ENCODE measurements around the gene ANGPTL4.
"Not testable (repeated sequence)": the region's sequence is repeated elsewhere in the genome, so short reads cannot be mapped to it uniquely, and the experiment has no call there.

Gene ANGPTL4

DNA sequence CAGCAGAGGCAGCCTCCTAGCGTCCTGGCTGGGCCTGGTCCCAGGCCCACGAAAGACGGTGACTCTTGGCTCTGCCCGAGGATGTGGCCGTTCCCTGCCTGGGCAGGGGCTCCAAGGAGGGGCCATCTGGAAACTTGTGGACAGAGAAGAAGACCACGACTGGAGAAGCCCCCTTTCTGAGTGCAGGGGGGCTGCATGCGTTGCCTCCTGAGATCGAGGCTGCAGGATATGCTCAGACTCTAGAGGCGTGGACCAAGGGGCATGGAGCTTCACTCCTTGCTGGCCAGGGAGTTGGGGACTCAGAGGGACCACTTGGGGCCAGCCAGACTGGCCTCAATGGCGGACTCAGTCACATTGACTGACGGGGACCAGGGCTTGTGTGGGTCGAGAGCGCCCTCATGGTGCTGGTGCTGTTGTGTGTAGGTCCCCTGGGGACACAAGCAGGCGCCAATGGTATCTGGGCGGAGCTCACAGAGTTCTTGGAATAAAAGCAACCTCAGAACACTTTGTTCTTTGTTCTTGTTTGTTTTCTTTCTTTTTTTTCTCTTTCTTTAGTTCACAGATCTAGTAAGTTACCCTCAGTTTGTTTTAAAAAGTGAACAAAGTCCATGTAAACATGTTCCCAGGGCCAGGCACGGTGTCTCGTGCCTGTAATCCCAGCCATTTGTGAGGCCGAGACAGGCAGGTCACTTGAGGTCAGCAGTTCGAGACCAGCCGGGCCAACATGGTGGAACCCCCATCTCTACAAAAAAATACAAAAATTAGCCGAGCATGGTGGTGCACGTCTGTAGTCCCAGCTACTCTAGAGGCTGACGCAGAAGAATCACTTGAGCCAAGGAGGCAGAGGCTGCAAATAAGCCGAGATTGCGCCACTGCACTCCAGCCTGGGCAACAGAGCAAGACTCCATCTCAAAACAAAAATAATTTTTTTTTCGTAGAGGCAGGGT is 10.2 kb downstream of the ANGPTL4 start:
- ATAC-seq = no peak; the same call in 2 of the 3 replicates
- TF ChIP-seq GLIS3 (CRISPR knock-in tag; IDR thresholded peaks at IDR 0.05) = no peak

GRCh38 chr19:8375766-8376165 is 11.8 kb downstream of the ANGPTL4 start:
- ATAC-seq = not testable (repeated sequence)

DNA sequence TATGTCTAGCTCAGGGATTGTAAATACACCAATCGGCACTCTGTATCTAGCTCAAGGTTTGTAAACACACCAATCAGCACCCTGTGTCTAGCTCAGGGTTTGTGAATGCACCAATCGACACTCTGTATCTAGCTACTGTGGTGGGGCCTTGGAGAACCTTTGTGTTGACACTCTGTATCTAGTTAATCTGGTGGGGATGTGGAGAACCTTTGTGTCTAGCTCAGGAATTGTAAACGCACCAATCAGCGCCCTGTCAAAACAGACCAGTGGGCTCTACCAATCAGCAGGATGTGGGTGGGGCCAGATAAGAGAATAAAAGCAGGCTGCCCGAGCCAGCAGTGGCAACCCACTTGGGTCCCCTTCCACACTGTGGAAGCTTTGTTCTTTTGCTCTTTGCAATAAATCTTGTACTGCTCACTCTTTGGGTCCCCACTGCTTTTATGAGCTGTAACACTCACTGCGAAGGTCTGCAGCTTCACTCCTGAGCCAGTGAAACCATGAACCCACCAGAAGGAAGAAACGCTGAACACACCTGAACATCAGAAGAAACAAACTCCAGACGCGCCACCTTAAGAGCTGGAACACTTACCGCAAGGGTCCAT is 12.5 kb downstream of the ANGPTL4 start:
- not testable (repeated sequence) for ATAC-seq

DNA sequence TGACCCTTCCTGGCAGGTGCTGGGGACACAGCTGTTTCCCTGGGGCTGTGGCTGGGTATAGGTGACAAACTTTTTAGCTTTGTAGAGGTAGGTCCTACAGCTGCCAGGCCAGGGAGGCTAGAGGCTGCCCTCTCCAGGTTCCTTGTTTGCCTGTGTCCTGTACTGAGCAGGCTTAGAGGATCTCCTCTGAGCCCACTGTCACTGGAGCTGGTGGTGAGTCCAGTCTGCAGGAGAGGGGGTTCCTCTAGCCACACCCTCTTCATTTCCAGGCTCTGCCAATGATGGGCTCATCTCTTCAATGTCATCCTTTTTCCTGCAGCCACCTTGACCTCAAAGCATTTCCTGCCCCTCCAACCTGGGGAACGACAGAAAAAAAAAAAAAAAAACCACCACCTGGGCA is 13.6 kb downstream of the ANGPTL4 start:
- TF ChIP-seq CREB5 (CRISPR knock-in tag; IDR thresholded peaks at IDR 0.05; ENCODE audit: low read depth) = no peak
- no peak for ATAC-seq

DNA sequence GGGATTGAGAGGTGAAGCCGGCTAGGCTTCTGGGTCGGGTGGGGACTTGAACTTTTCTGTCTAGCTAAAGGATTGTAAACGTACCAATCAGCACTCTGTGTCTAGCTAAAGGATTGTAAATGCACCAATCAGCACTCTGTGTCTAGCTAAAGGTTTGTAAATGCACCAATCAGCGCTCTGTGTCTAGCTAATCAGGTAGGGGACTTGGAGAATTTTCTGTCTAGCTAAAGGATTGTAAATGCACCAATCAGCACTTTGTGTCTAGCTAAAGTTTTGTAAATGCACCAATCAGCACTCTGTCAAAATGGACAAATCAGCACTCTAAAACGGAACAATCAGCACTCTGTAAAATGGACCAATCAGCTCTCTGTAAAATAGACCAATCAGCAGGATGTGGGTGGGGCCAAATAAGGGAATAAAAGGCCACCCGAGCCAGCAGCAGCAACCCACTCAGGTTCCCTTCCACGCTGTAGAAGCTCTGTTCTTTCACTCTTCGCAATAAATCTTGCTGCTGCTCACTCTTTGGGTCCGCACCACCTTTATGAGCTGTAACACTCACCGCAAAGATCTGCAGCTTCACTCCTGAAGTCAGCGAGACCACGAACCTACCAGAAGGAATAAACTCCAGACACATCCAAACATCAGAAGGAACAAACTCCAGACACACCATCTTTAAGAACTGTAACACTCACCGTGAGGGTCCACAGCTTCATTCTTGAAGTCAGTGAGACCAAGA is 15.4 kb downstream of the ANGPTL4 start:
- ATAC-seq = not testable (repeated sequence)

DNA sequence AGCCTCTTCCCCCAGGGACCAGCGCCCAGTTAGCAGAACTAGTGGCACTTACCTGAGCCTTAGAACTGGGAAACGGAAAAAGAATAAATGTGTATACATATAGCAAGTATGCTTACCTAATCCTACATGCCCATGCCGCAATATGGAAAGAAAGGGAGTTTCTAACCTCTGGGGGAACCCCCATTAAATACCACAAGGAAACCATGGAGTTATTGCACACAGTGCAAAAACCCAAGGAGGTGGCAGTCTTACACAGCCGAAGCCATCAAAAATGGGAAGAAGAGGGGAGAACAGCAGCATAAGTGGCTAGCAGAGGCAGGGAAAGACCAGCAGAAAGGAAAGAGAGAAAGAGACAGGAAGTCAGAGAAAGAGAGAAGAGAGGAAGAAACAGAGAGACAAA is 20.6 kb downstream of the ANGPTL4 start:
- not testable (repeated sequence) for ATAC-seq

DNA sequence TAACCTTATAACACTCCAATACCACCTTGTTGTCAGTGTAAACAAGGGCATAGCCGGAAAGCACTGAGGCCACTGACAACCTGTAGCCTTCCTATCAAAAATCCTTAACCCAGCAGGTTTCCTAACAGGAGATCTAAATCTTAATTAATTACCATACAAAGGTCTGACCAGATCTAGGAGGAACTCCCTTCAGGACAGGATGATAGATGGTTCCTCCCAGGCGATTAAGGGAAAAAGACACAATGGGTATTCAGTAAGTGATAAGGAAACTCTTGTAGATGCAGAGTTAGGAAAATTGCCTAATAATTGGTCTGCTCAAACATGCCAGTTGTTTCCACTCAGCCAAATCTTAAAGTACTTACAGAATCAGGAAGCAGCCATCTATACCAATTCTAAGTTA is 21.1 kb downstream of the ANGPTL4 start:
- not testable (repeated sequence) for ATAC-seq

GRCh38 chr19:8385566-8385965 is 21.6 kb downstream of the ANGPTL4 start:
- not testable (repeated sequence) for ATAC-seq

- not testable (repeated sequence) for ATAC-seq
Measured at GRCh38 chr19:8386419-8386818, 22.5 kb downstream of the ANGPTL4 start.

- TF ChIP-seq TOX (CRISPR knock-in tag; IDR thresholded peaks at IDR 0.05; ENCODE audit: borderline replicate concordance) (no peak), PPARA (CRISPR knock-in tag; IDR thresholded peaks at IDR 0.05; ENCODE audit: borderline replicate concordance) (no peak), OSR1 (CRISPR knock-in tag; IDR thresholded peaks at IDR 0.05) (no peak), RARB (CRISPR knock-in tag; IDR thresholded peaks at IDR 0.05) (no peak), ZFP30 (CRISPR knock-in tag; IDR thresholded peaks at IDR 0.05) (no peak), ESRRG (CRISPR knock-in tag; IDR thresholded peaks at IDR 0.05) (no peak), ZFP3 (CRISPR knock-in tag; IDR thresholded peaks at IDR 0.05) (no peak), ARNTL (CRISPR knock-in tag; IDR thresholded peaks at IDR 0.05; ENCODE audit: borderline replicate concordance, low read depth) (no peak)
- TF ChIP-seq, protein P1, sequence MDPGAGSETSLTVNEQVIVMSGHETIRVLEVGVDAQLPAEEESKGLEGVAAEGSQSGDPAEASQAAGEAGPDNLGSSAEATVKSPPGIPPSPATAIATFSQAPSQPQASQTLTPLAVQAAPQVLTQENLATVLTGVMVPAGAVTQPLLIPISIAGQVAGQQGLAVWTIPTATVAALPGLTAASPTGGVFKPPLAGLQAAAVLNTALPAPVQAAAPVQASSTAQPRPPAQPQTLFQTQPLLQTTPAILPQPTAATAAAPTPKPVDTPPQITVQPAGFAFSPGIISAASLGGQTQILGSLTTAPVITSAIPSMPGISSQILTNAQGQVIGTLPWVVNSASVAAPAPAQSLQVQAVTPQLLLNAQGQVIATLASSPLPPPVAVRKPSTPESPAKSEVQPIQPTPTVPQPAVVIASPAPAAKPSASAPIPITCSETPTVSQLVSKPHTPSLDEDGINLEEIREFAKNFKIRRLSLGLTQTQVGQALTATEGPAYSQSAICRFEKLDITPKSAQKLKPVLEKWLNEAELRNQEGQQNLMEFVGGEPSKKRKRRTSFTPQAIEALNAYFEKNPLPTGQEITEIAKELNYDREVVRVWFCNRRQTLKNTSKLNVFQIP (CRISPR knock-in tag; IDR thresholded peaks at IDR 0.05; ENCODE audit: borderline replicate concordance, low read depth) = no peak
- TF ChIP-seq, protein P2, sequence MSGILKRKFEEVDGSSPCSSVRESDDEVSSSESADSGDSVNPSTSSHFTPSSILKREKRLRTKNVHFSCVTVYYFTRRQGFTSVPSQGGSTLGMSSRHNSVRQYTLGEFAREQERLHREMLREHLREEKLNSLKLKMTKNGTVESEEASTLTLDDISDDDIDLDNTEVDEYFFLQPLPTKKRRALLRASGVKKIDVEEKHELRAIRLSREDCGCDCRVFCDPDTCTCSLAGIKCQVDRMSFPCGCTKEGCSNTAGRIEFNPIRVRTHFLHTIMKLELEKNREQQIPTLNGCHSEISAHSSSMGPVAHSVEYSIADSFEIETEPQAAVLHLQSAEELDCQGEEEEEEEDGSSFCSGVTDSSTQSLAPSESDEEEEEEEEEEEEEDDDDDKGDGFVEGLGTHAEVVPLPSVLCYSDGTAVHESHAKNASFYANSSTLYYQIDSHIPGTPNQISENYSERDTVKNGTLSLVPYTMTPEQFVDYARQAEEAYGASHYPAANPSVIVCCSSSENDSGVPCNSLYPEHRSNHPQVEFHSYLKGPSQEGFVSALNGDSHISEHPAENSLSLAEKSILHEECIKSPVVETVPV (CRISPR knock-in tag; IDR thresholded peaks at IDR 0.05) = no peak
- no peak for ATAC-seq
Measured at GRCh38 chr19:8386990-8387389, 23.0 kb downstream of the ANGPTL4 start.

All from SK-N-SH treated with all-trans-retinoic acid at 6 μM for 48 hours (cell line).